IMR-90 (cell line): ENCODE results near the gene MTMR6. TPM values are rescaled to one million over a fixed set of nuclear protein-coding genes. Genes with fewer than 3 reads are reported as not detected.

Experiments
- ATAC-seq: fragments of 200-7000 bp; cut with Tn5 transposase; 2 replicates; pipeline ENCODE4 v1.9.1; 2020; ENCODE audit warnings: low read depth, mild to moderate bottlenecking, moderate library complexity
- BruUV-seq: library from RNA; stranded (reverse); fragments of 400-500 nt; replicated peaks from 2 replicates; lab custom pipeline; 2021; lab: Mats Ljungman, UMichigan
- CTCF ChIA-PET: fragments of 300-600 bp; formaldehyde crosslinking; extraction: SDS; loops from one replicate; lab custom pipeline; 2021; ENCODE audit warnings: antibody characterized with exemption; lab: Yijun Ruan, JAX
- POLR2A ChIA-PET: fragments of 300-600 bp; sonication (Branson Sonifier 250); formaldehyde crosslinking; loops from one replicate; lab custom pipeline; 2022; ENCODE audit warnings: antibody characterized with exemption; ENCODE audit not compliant: unreplicated experiment; lab: Charles Lee
- DNase-seq: peaks from one replicate; pipeline ENCODE4 v3.0.0; 2013
- H2AFZ ChIP-seq: replicated peaks from 2 replicates; pipeline ENCODE3; 2013; ENCODE audit warnings: low read length, mild to moderate bottlenecking; ENCODE audit not compliant: poor library complexity
- H2AK5ac ChIP-seq: 2 replicates; pipeline ENCODE4 v1.6.1; 2013; ENCODE audit warnings: low read depth, low read length, inconsistent platforms
- H2AK9ac ChIP-seq: replicated peaks from 2 replicates; pipeline ENCODE3; 2013; ENCODE audit warnings: mild to moderate bottlenecking, low read depth, low read length, moderate library complexity; ENCODE audit not compliant: poor library complexity
- H2BK120ac ChIP-seq: 2 replicates; pipeline ENCODE4 v1.6.1; 2013; ENCODE audit warnings: low read depth, low read length, inconsistent platforms
- H2BK15ac ChIP-seq: 3 replicates; pipeline ENCODE4 v1.6.1; 2013; ENCODE audit warnings: low read depth, low read length, inconsistent platforms
- H2BK20ac ChIP-seq: 2 replicates; pipeline ENCODE4 v1.6.1; 2013; ENCODE audit warnings: low read depth, mild to moderate bottlenecking, inconsistent platforms, low read length, moderate library complexity
- H2BK5ac ChIP-seq: 2 replicates; pipeline ENCODE4 v1.6.1; 2013; ENCODE audit warnings: mild to moderate bottlenecking, low read depth, low read length, inconsistent platforms; ENCODE audit not compliant: poor library complexity, severe bottlenecking
- H3K14ac ChIP-seq: replicated peaks from 2 replicates; pipeline ENCODE4 v1.6.1; 2013; ENCODE audit warnings: low read depth, low read length, inconsistent platforms
- H3K18ac ChIP-seq: 2 replicates; pipeline ENCODE4 v1.6.1; 2013; ENCODE audit warnings: low read depth, low read length, control low read depth
- H3K23ac ChIP-seq: 2 replicates; pipeline ENCODE4 v1.6.1; 2013; ENCODE audit warnings: low read depth, low read length, inconsistent platforms
- H3K27ac ChIP-seq: 2 replicates; pipeline ENCODE4 v1.5.1; 2013; ENCODE audit warnings: mild to moderate bottlenecking, control low read depth, low read length; ENCODE audit not compliant: insufficient read depth
- H3K27me3 ChIP-seq: 2 replicates; pipeline ENCODE4 v1.6.1; 2013; ENCODE audit warnings: low read length; ENCODE audit not compliant: control insufficient read depth, insufficient read depth
- H3K36me3 ChIP-seq: 2 replicates; pipeline ENCODE4 v1.6.1; 2013; ENCODE audit warnings: low read length, mixed read lengths; ENCODE audit not compliant: control insufficient read depth, insufficient read depth
- H3K4ac ChIP-seq: 2 replicates; pipeline ENCODE4 v1.6.1; 2013; ENCODE audit warnings: low read depth, low read length, inconsistent platforms
- H3K4me1 ChIP-seq: 2 replicates; pipeline ENCODE4 v1.6.1; 2013; ENCODE audit warnings: low read length, mixed read lengths; ENCODE audit not compliant: control insufficient read depth, insufficient read depth
- H3K4me2 ChIP-seq: 2 replicates; pipeline ENCODE4 v1.6.1; 2013; ENCODE audit warnings: low read depth, mild to moderate bottlenecking, control low read depth, low read length, moderate library complexity
- H3K4me3 ChIP-seq: 2 replicates; pipeline ENCODE4 v1.5.1; 2013; ENCODE audit warnings: low read depth, mild to moderate bottlenecking, control low read depth, low read length, moderate library complexity; ENCODE audit not compliant: insufficient read depth
- H3K56ac ChIP-seq: 2 replicates; pipeline ENCODE4 v1.6.1; 2013; ENCODE audit warnings: low read length, inconsistent platforms; ENCODE audit not compliant: insufficient read depth; ENCODE audit errors: extremely low read depth
- H3K79me1 ChIP-seq, 2 experiments: 2 replicates each; pipeline ENCODE4 v1.6.1; 2013; ENCODE audit warnings: low read length in 2 of 2, inconsistent platforms in 1 of 2, low read depth in 1 of 2
- H3K9ac ChIP-seq: 2 replicates; pipeline ENCODE4 v1.6.1; 2013; ENCODE audit warnings: low read depth, low read length, control low read depth
- H3K9me1 ChIP-seq: 2 replicates; pipeline ENCODE4 v1.6.1; 2013; ENCODE audit warnings: low read length, inconsistent platforms; ENCODE audit not compliant: insufficient read depth
- H3K9me3 ChIP-seq: 2 replicates; pipeline ENCODE4 v1.6.1; 2013; ENCODE audit warnings: low read length; ENCODE audit not compliant: control insufficient read depth, insufficient read depth
- H4K20me1 ChIP-seq: 2 replicates; pipeline ENCODE4 v1.6.1; 2013; ENCODE audit warnings: low read length, inconsistent platforms; ENCODE audit not compliant: insufficient read depth
- H4K5ac ChIP-seq: 2 replicates; pipeline ENCODE4 v1.6.1; 2013; ENCODE audit warnings: mild to moderate bottlenecking, low read depth, low read length, control low read depth
- H4K8ac ChIP-seq, 2 experiments: 2 replicates each; pipeline ENCODE4 v1.6.1; 2013; ENCODE audit warnings: low read depth in 2 of 2, low read length in 2 of 2, control low read depth in 1 of 2, inconsistent platforms in 1 of 2
- H4K91ac ChIP-seq: 2 replicates; pipeline ENCODE4 v1.6.1; 2013; ENCODE audit warnings: low read depth, low read length, inconsistent platforms; ENCODE audit not compliant: insufficient read depth
- RCOR1 ChIP-seq: IDR thresholded peaks from 2 replicates; pipeline ENCODE4 v1.6.1; 2012; ENCODE audit warnings: mild to moderate bottlenecking, low read length, improper control_type of control experiment; ENCODE audit not compliant: insufficient replicate concordance
- WGBS, 2 experiments: methylation state at CpG; one replicate each; pipeline versions ENCODE4 v1.1.5 to v1.1.7; 2013; ENCODE audit warnings: missing lambda C conversion rate in 2 of 2; ENCODE audit not compliant: insufficient read length in 1 of 2; ENCODE audit errors: extremely low coverage in 2 of 2; 5-methylcytosine and 5-hydroxymethylcytosine counted together
- dilution Hi-C: fragments of 300-500 bp; cut with HindIII; formaldehyde crosslinking; loops from one replicate; pipeline ENCODE4 v1.14.3; 2018; ENCODE audit warnings: low sequenced_read_pairs; ENCODE audit not compliant: unreplicated experiment
- in situ Hi-C: fragments of 300-500 bp; cut with MboI; formaldehyde crosslinking; loops from 3 replicates; pipeline ENCODE4 v1.14.3; 2019; ENCODE audit warnings: low sequenced_read_pairs, inconsistent platforms, mixed read lengths
- intact Hi-C: fragments of 100-400 bp; cut with micrococcal nuclease; formaldehyde crosslinking; loops from 2 replicates; pipeline ENCODE4 v1.10.0; 2022
- polyA plus RNA-seq, 3 experiments: library from polyadenylated mRNA; depleted of rRNA; stranded (reverse); fragments of >200 nt; gene quantifications; 2 replicates each; pipeline ENCODE4 v1.2.3, GENCODE V29; 2012; ENCODE audit warnings: low replicate concordance in 1 of 3
- total RNA-seq: library from RNA; depleted of rRNA; stranded (reverse); fragments of >200 nt; gene quantifications from 2 replicates; pipeline ENCODE4 v1.2.3, GENCODE V29; 2012

Gene MTMR6
- total and polyA plus RNA-seq, 2 of the 4 experiments (the other 2 are of a cell fraction): 9.4 to 21.7 TPM

DNA sequence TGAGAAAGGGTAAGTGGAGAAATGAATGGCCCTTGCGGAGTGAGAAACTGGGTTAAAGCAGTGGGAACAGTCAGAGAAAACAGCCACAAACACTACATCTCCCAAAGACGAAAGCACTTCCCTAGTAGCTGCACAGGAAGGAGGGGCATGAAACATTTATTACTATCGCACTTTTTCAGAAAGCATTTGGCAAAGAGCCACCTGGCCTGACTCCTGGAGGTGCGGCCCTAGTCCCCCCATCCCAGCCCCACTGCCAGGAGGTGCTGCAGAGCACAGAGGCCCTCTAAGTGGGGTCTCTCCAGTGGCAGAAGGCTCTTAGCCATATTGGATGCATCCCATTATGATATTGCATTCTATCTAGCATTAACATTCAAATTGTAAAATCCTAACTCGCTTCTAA lies 55.8 kb downstream of the MTMR6 start:
- TF ChIP-seq RCOR1: no peak
- no peak overlapping the region for H4K5ac ChIP-seq

More for the DNA sequence above, 55.8 kb downstream of the MTMR6 start:
- no peaks in the 10 kb centered on the region for H3K79me1 ChIP-seq
- H3K27me3 ChIP-seq: peaks cover 7% of the 10 kb centered on the region
- no peak overlapping the region for H2BK15ac ChIP-seq
- no peaks in the 10 kb centered on the region for H4K20me1 ChIP-seq
- H3K27ac ChIP-seq: no peak overlapping the region
- ATAC-seq: no peak
- no peak overlapping the region for H4K8ac ChIP-seq
- in situ Hi-C loops (loop anchor here (10.0 kb wide), 1 partner anchor 143 kb away; the partner anchor contains the start of gene ATP8A2), dilution Hi-C loops (no loop called here), intact Hi-C loops (no loop called here)
- H3K4me3 ChIP-seq: no peak overlapping the region
- ChIA-PET CTCF (no interaction called here), POLR2A (no interaction called here)
- no peak overlapping the region for H2AK5ac ChIP-seq
- no peak overlapping the region for H3K56ac ChIP-seq
- BruUV-seq: no TSS peak
- no peaks in the 10 kb centered on the region for H3K9me1 ChIP-seq
- no peak overlapping the region for H2AK9ac ChIP-seq
- H3K9me3 ChIP-seq: no peaks in the 10 kb centered on the region
- H2BK5ac ChIP-seq: no peak overlapping the region
- H3K18ac ChIP-seq: no peak overlapping the region
- no peak overlapping the region for H2AFZ ChIP-seq
- WGBS, 2 experiments: no CpG with 5 or more reads among the region's 5 CpGs
- H3K9ac ChIP-seq: no peak overlapping the region
- H3K4me1 ChIP-seq: no peaks in the 10 kb centered on the region
- H3K23ac ChIP-seq: no peak overlapping the region
- no peak overlapping the region for H2BK20ac ChIP-seq
- H3K14ac ChIP-seq: no peak overlapping the region
- H2BK120ac ChIP-seq: no peak overlapping the region
- DNase-seq: no peak
- no peak overlapping the region for H3K4me2 ChIP-seq
- no peak overlapping the region for H3K4ac ChIP-seq
- H4K91ac ChIP-seq: no peak overlapping the region
- no peaks in the 10 kb centered on the region for H3K36me3 ChIP-seq
